ENCODE measurements around the gene MLYCD.

DNA sequence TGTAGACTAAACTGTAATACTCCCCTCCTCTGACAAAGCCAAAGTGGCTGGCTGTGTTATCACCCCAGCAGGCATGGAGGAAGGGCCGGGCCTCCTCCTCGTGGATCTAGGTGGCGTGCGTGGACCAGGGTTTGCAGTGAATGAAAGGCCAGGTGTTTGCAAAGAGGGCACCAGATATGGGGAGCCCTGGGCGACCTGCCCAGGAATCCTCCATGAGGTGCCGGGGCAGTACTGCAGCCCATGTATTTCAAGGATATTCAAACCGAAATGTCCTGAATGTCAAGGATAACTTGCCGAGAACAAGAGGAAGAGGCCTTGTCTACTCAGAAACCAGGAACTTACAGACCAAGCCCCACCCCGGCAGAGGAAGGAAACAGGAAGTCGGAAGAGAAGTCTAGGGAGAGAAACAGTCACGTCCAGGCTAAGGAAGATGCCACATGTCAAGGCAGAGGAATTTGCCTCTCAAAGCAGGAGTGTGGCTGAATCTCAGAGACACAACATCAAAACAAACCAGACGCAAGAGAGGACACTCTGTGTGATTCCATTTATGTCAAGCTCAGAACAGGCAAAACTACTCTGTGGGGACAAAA, 40.4 kb downstream of the MLYCD start:
- TF ChIP-seq GATA3 (IDR thresholded peaks at IDR 0.05; ENCODE audit: low read depth, low read length): no peak
- no peak for TF ChIP-seq GATA2 (IDR thresholded peaks at IDR 0.05; ENCODE audit: low read depth, low read length)
